HG03175 (cell line): ENCODE results near the gene SRP68.

Experiments
- ATAC-seq: cut with Tn5 transposase; IDR thresholded peaks from one replicate; pipeline ENCODE4 v1.9.1; 2021; ENCODE audit warnings: mild to moderate bottlenecking, moderate library complexity; ENCODE audit not compliant: unreplicated experiment

Gene SRP68

GRCh38 chr17:76019833-76020467, 52.4 kb downstream of the SRP68 start:
- no peak for ATAC-seq

GRCh38 chr17:76018801-76019200, 53.5 kb downstream of the SRP68 start:
- ATAC-seq = no peak

- no peak for ATAC-seq
These were observed 54.0 kb downstream of the SRP68 start for GRCh38 chr17:76018340-76018680.

- no peak for ATAC-seq
These were observed 54.6 kb downstream of the SRP68 start for GRCh38 chr17:76017481-76018339.

DNA sequence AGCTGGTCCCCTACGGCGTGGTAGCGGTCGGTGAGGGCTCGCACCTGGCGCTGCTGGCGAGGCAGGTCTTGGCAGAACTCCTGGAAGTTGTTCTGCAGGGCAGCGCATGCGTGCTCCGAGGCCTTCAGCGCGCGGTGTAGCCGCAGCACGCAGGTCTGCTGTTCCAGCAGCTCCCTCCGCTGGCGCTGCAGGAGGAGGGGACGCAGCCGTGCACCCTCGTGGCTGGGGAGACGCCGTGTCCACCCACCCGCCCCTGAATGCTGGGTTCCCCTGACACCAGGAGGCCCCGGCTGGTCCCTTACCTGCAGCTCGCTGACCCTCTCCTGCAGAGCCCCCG, 57.4 kb downstream of the SRP68 start:
- no peak for ATAC-seq

DNA sequence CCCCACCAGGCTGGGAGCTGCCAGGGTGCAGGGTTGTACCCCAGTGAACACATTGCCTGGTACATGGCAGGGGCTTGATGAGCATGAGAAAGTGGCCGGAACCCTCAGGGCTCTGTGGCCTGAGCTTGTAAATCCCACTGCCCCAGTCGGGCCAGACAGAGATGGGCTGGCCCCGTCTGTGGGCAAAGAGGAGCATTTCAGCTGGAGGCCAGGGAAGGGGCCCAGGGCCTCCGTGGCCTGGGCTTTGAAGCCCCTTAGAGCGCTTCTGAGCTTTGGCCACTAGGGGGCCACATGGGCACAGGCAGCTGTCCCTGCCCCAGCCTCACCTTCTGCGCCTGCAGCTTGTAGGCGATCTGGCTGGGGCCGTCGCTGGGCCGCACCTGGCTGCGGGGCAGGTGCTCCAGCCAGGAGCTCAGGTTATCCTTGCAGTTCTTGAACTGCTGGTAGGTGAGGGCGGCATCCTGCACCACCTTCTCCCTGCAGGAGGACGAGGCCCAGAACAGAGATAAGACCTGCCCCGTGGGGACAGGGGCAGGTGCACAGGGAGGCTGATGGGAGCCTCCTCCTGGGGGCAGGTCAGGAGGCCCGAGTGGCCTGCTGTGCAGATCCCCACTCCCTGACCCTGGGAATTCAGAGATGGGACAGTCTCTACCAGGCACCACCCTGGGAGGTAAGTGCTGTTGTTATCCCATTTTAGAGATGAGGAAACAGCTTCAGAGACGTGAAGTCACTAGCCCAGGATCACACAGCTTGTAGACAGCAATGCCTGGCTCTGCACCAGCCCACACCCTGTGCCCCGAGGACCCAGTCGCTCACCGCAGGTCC, 58.0 kb downstream of the SRP68 start:
- no peak for ATAC-seq

DNA sequence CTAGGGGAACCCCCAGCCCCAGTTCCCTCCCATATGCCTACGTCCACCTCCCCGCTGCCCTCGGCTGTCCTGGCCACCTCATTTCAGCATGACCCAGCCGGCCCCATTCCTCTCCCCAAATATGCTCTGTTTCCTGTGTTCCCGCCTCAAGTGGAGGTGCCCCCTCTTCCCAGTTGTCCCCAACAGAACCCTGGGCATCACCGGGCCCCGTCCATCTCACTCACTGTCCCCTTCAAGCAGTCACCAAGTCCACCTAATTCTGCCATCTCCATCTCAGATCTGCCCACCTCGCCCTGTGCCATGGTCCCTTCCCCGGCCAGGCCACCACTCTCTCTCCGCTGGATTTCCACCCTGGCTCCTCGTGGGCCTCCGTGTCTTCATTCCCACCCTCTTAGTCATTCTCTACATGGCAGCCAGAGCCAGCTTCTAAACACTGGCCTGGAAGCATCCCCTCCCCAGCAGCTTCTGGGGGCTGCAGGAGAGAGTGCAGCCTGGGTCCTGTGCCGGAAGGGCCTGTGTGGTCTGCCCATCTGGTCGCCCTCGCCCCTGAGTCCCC, 58.9 kb downstream of the SRP68 start:
- ATAC-seq = no peak

DNA sequence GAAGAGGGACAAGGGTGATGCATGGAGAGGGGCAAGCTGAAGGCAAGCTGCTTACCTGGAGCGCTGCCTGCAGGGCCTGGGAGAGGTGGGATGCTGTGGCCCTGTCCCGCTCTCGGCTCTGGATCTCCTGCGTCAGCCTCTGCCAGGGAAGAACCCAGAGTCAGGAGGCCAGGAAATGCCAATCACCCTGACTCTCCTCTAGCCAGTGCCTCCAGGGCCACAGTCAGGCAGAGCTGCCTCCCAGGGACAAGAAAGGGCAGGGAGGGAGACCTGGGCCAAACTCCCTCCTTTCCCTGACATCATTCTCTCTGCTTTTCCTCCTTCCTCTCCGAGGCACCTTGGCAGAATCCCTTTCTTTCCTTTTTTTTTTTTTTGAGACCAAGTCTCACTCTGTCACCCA, 60.4 kb downstream of the SRP68 start:
- ATAC-seq = no peak

GRCh38 chr17:76009969-76010661, 62.2 kb downstream of the SRP68 start:
- ATAC-seq = no peak

DNA sequence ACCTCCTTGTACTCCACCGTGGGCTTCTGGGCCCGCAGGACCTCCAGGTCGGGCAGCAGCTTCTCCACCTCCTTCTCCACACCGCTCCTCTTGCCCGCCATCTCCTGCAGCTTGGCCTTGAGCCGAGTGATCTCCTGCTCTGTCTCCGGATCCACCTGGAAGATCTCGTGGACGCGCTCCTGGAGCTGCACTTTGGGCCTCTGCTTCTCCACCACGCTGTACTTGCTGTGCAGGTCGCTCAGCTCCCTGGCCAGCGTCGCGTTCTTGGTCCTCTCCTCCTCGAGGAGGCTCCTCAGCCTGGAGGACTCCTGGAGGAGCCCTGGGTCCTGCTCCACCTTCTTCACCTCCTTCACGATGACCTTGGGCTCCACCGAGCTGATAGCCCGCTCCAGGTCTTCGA, 62.9 kb downstream of the SRP68 start:
- no peak for ATAC-seq

GRCh38 chr17:76008630-76009425, 63.5 kb downstream of the SRP68 start:
- no peak for ATAC-seq

DNA sequence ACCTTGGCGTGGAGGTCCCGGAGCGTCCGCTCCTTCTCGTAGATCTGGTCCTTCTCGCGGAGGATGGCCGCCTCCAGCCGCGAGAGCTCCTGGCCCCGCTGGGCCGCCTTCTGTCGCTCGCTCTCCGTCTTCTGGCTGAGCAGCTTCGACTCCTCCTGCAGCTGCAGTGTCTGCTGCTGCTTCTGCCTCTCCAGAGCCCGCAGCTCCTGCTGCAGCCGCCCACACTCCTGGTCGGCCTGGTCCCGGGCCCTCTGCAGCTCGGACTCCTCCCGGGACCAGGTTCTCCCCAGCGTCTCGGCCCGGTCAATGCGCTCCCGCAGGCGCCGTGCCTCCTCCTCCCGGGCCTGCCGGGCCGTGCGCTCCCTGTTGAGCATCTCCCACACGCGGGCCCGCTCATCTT, 64.1 kb downstream of the SRP68 start:
- no peak for ATAC-seq

DNA sequence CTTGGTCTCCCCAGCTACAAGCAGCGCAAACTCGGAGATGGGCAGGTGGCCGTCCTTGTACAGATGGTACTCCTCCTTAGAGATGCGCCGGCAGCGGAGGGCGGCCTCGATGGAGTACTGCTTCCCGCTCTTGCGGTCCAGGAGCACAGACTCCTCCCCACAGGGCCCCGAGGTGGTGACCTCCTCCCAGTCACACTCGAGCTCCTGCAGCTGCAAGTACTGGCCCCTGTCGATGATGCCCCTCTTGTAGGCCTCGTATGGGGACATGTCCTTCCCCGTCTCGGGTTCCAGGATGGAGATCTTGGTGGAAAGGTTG, 64.5 kb downstream of the SRP68 start:
- no peak for ATAC-seq

GRCh38 chr17:76007131-76007849, 65.0 kb downstream of the SRP68 start:
- ATAC-seq = no peak

DNA sequence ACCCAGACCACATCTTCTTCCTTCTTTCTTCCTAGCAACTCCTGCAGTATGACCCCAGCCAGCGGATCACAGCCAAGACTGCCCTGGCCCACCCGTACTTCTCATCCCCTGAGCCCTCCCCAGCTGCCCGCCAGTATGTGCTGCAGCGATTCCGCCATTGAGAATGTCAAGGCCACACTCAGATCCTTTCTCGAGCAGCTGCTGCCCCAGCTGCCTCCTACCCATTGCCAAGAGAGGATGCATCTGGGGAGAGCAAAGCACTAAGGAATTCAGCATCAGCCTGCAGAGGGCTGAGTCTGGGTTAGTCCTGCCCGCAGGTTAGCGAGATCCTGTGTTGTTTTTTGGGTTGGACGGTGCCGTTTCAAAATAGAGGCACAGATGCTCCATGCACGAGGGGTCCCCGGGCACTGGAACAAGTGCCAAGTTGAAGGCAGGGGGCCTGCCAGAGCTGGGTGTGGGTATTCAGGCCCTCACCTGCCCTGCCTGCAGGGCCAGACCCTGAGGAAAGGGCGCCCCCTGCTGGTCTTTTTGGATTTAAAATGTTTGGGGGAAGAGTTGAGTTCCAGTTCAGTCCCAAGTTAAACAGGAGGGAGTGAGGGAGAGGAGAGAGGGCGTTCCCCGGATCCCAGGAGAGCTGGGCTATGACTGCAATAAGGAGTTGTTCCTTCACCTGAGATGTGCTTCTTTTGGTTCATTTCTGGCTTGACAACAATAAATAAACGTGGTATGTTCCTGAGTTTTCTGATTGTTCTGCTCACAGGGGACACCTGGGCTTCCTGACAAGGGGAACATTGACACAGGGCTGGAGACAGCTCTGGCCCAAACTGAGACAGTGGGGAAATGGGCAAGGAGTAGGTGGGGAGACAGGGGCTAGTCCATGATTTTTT, 66.8 kb downstream of the SRP68 start:
- no peak for ATAC-seq

DNA sequence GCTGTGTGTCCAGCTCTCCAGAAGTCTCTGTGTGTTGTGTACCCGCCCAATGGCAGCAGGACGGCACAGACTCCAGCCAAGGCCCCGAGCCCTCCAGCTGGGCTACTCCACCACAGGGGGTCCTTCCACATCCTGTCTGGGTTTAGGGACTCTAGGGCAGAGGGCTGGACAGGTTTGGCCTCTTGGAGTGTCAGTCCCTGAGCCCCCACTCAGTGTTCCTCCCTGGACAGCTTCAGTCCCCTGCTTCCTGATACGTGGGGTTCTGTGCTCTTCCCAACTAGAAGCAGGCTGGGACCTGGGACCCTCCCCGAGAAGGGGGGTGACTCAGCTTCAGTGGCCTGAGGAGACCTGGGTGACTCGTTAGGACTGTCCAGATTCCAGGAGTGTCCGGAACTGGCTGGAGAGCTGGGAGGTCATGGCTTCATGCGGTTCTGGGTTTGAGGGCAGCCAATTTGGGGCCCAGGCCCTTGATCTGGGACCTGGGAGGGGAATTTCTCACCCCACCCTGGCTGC, 67.5 kb downstream of the SRP68 start:
- ATAC-seq = no peak

DNA sequence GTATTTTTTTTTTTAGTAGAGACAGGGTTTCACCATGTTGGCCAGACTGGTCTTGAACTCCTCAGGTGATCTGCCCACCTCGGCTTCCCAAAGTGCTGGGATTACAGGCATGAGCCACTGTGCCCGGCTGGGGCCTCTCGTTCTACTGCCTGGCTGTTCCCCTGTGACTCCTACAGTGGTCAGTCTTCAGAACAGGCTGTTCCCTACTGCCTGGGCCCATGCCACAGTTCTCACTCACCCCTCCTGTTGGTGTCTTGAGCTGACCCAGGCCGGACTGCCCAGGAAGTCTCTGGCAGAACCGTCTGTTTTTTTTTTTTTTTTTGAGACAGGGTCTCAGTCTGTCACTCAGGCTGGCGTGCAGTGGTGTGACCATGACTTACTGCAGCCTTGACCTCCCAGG, 68.4 kb downstream of the SRP68 start:
- ATAC-seq = no peak

GRCh38 chr17:76002100-76002499, 70.2 kb downstream of the SRP68 start:
- no peak for ATAC-seq
